ENCODE data around the gene OR4B1. TPM values are rescaled to one million over a fixed set of nuclear protein-coding genes. Genes with fewer than 3 reads are reported as not detected.

The OR4B1 gene
- total RNA-seq, 2 experiments from 2014 or later = not detected

GRCh38 chr11:48193876-48194275 is 22.7 kb upstream of the OR4B1 start:
- Histone ChIP-seq H3K36me3 (ENCODE audit: insufficient read depth, low read length) (no peaks in the 10 kb centered on the region), H3K4me3 (ENCODE audit: low read length) (no peak overlapping the region), H3K27me3 (ENCODE audit: control insufficient read depth in 1 of 2, insufficient read depth in 2 of 2, low read length in 2 of 2) (peaks cover 0 to 7% of the 10 kb centered on the region in 2 experiments), H3K4me1 (ENCODE audit: insufficient read depth, low read length) (peaks cover 3% of the 10 kb centered on the region), H3K9me3 (ENCODE audit: control insufficient read depth in 1 of 2, insufficient read depth in 1 of 2, low read length in 2 of 2) (peaks cover 0 to 23% of the 10 kb centered on the region in 2 experiments), H3K27ac (ENCODE audit: low read depth in 1 of 2, low read length in 2 of 2) (no peak overlapping the region)
- ChIA-PET CTCF (no interaction called here), POLR2A (no interaction called here)
- Mint-ChIP-seq H3K4me1 (ENCODE audit: low read depth) (peaks cover 27% of the 10 kb centered on the region), H3K27ac (no peak overlapping the region), H3K36me3 (ENCODE audit: low read depth) (peaks cover 15% of the 10 kb centered on the region), H3K9me3 (peaks cover 8% of the 10 kb centered on the region), H3K4me3 (no peak overlapping the region), H3K27me3 (no peaks in the 10 kb centered on the region)
- intact Hi-C loops (cut with DNase I, micrococcal nuclease) = no loop called here
- no peak for TF ChIP-seq CTCF (IDR thresholded peaks at IDR 0.05)
- ATAC-seq (ENCODE audit: poor library complexity) (no peak), DNase-seq (no peak)

GRCh38 chr11:48207881-48208280 is 8.7 kb upstream of the OR4B1 start:
- Histone ChIP-seq H3K4me3 (ENCODE audit: low read length) (no peak overlapping the region), H3K27me3 (ENCODE audit: control insufficient read depth in 1 of 2, insufficient read depth in 2 of 2, low read length in 2 of 2) (peaks cover 0 to 5% of the 10 kb centered on the region in 2 experiments), H3K4me1 (ENCODE audit: insufficient read depth, low read length) (no peaks in the 10 kb centered on the region), H3K9me3 (ENCODE audit: control insufficient read depth in 1 of 2, insufficient read depth in 1 of 2, low read length in 2 of 2) (no peaks in the 10 kb centered on the region), H3K27ac (ENCODE audit: low read depth in 1 of 2, low read length in 2 of 2) (no peak overlapping the region), H3K36me3 (ENCODE audit: insufficient read depth, low read length) (no peaks in the 10 kb centered on the region)
- H3K4me3 Mint-ChIP-seq = no peak overlapping the region
- ChIA-PET CTCF (no interaction called here), POLR2A (no interaction called here)
- H3K36me3 Mint-ChIP-seq (ENCODE audit: low read depth) = no peaks in the 10 kb centered on the region
- no peaks in the 10 kb centered on the region for H3K9me3 Mint-ChIP-seq
- DNase-seq = no peak
- H3K4me1 Mint-ChIP-seq (ENCODE audit: low read depth) = no peaks in the 10 kb centered on the region
- no peak for ATAC-seq (ENCODE audit: poor library complexity)
- no peak for TF ChIP-seq CTCF (IDR thresholded peaks at IDR 0.05)
- intact Hi-C loops (cut with DNase I, micrococcal nuclease) = no loop called here
- H3K27me3 Mint-ChIP-seq = peaks cover 37% of the 10 kb centered on the region
- H3K27ac Mint-ChIP-seq = no peak overlapping the region

GRCh38 chr11:48210052-48210451 is 6.6 kb upstream of the OR4B1 start:
- no peak for TF ChIP-seq CTCF (IDR thresholded peaks at IDR 0.05)
- H3K9me3 ChIP-seq (ENCODE audit: control insufficient read depth in 1 of 2, insufficient read depth in 1 of 2, low read length in 2 of 2) = no peaks in the 10 kb centered on the region
- H3K27ac Mint-ChIP-seq = no peak overlapping the region
- peaks cover 5 to 9% of the 10 kb centered on the region in 2 experiments for H3K27me3 ChIP-seq (ENCODE audit: control insufficient read depth in 1 of 2, insufficient read depth in 2 of 2, low read length in 2 of 2)
- intact Hi-C loops (cut with DNase I, micrococcal nuclease) = no loop called here
- ATAC-seq (ENCODE audit: poor library complexity) (no peak), DNase-seq (no peak)
- no peak overlapping the region for H3K4me3 ChIP-seq (ENCODE audit: low read length)
- H3K9me3 Mint-ChIP-seq = no peaks in the 10 kb centered on the region
- H3K27me3 Mint-ChIP-seq = peaks cover 29% of the 10 kb centered on the region
- no peak overlapping the region for H3K27ac ChIP-seq (ENCODE audit: low read depth in 1 of 2, low read length in 2 of 2)
- no peaks in the 10 kb centered on the region for H3K36me3 ChIP-seq (ENCODE audit: insufficient read depth, low read length)
- CTCF ChIA-PET = no interaction called here
- no peaks in the 10 kb centered on the region for H3K4me1 Mint-ChIP-seq (ENCODE audit: low read depth)
- no peaks in the 10 kb centered on the region for H3K36me3 Mint-ChIP-seq (ENCODE audit: low read depth)
- no peak overlapping the region for H3K4me3 Mint-ChIP-seq
- no peaks in the 10 kb centered on the region for H3K4me1 ChIP-seq (ENCODE audit: insufficient read depth, low read length)
- POLR2A ChIA-PET = interaction anchor here (1.4 kb wide), 1 partner anchor 19 kb away, joined by 4 read pairs; no protein-coding TSS in a partner anchor

Measured in CD4-positive, alpha-beta T cell (primary cell).